Activated naive CD4-positive, alpha-beta T cell treated with Interleukin-2 at 50 U/mL for 16 hours (primary cell): ENCODE results near the gene CLIP3.
"Not testable (repeated sequence)": the region's sequence is repeated elsewhere in the genome, so short reads cannot be mapped to it uniquely, and the experiment has no call there.

Source experiments
- DNase-seq: peaks from one replicate; pipeline ENCODE4 v3.0.0-alpha.2; 2020

CLIP3 gene

GRCh38 chr19:36047835-36048234 is 15.2 kb upstream of the CLIP3 start:
- no peak for DNase-seq

GRCh38 chr19:36046443-36047050 is 13.9 kb upstream of the CLIP3 start:
- no peak for DNase-seq

GRCh38 chr19:36043952-36044351 is 11.3 kb upstream of the CLIP3 start:
- DNase-seq: no peak

- no peak for DNase-seq
Observed at GRCh38 chr19:36041831-36042230, 9.2 kb upstream of the CLIP3 start.

GRCh38 chr19:36041092-36041491 is 8.4 kb upstream of the CLIP3 start:
- not testable (repeated sequence) for DNase-seq

GRCh38 chr19:36040495-36040894 is 7.8 kb upstream of the CLIP3 start:
- DNase-seq: no peak

GRCh38 chr19:36031308-36031707 is 1.4 kb downstream of the CLIP3 start:
- DNase-seq: no peak

GRCh38 chr19:36030264-36031148 is 2.2 kb downstream of the CLIP3 start:
- DNase-seq: no peak

- DNase-seq: no peak
Observed at GRCh38 chr19:36028313-36029041, 4.2 kb downstream of the CLIP3 start.

GRCh38 chr19:36027696-36028095 is 5.0 kb downstream of the CLIP3 start:
- DNase-seq: no peak

GRCh38 chr19:36026091-36026876 is 6.4 kb downstream of the CLIP3 start:
- no peak for DNase-seq

GRCh38 chr19:36025541-36025940 is 7.1 kb downstream of the CLIP3 start:
- DNase-seq: no peak

- no peak for DNase-seq
Observed at GRCh38 chr19:36023432-36023831, 9.2 kb downstream of the CLIP3 start.

GRCh38 chr19:36019061-36019670 is 13.5 kb downstream of the CLIP3 start:
- no peak for DNase-seq

- peak; percentile 100 for DNase-seq
Observed at GRCh38 chr19:36014012-36014924, 18.4 kb downstream of the CLIP3 start, which contains the start of gene ALKBH6. Gene ALKBH6, minus strand, starts transcription at chr19:36014213. Its CDS starts 816 bp downstream, at chr19:36013397.

GRCh38 chr19:36013280-36014011 is 19.2 kb downstream of the CLIP3 start:
- DNase-seq: no peak

- no peak for DNase-seq
Observed at GRCh38 chr19:36010402-36010801, 22.3 kb downstream of the CLIP3 start.

- DNase-seq: no peak
Observed at GRCh38 chr19:36009633-36010379, 22.9 kb downstream of the CLIP3 start.

- DNase-seq: peak; percentile 57
Observed at GRCh38 chr19:36009220-36009619, 23.5 kb downstream of the CLIP3 start.
